Epithelial cell of prostate (primary cell): ENCODE measurements around the gene ARHGEF37.
A peak's percentile ranks its signal among the peaks of the same experiment; 100 is the strongest.
"Not testable (repeated sequence)": the region's sequence is repeated elsewhere in the genome, so short reads cannot be mapped to it uniquely, and the experiment has no call there.

Source experiments
- DNase-seq: peaks from one replicate; pipeline ENCODE4 v3.0.0-alpha.2; 2011; ENCODE audit warnings: low read depth, low spot score
- H3K27ac ChIP-seq: fragments of 450-650 bp; 2 replicates; pipeline ENCODE4 v1.5.1; 2017; ENCODE audit warnings: mild to moderate bottlenecking

The ARHGEF37 gene

GRCh38 chr5:149598234-149598633 lies 16.9 kb downstream of the ARHGEF37 start:
- H3K27ac ChIP-seq, DNase-seq: not testable (repeated sequence)

GRCh38 chr5:149598966-149599365 lies 17.7 kb downstream of the ARHGEF37 start:
- DNase-seq = no peak
- no peak overlapping the region for H3K27ac ChIP-seq

DNA sequence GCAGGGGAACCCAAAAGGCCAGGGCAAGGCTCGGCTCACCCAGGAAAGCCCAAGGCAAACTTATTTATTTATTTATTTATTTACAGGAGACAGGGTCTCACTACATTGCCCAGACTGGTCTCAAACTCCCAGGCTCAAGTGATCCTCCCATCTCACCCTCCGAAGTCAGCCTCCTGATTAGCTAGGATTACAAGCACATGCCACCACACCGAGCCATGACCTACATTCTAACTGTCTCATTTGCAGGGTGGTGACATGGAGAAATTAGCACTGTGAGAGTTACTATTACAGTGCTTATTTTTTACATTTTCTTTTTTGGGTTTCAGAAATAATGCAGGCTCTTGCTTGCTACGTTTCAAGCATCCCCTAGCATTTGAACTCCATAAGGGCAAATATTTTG lies 18.1 kb downstream of the ARHGEF37 start:
- no peak for DNase-seq
- no peak overlapping the region for H3K27ac ChIP-seq

- DNase-seq = no peak
- H3K27ac ChIP-seq = no peak overlapping the region
These were observed 19.6 kb downstream of the ARHGEF37 start for GRCh38 chr5:149600932-149601331.

- DNase-seq = no peak
- H3K27ac ChIP-seq = peak overlapping the region; percentile 88
These were observed 21.9 kb downstream of the ARHGEF37 start for GRCh38 chr5:149603210-149603609.

DNA sequence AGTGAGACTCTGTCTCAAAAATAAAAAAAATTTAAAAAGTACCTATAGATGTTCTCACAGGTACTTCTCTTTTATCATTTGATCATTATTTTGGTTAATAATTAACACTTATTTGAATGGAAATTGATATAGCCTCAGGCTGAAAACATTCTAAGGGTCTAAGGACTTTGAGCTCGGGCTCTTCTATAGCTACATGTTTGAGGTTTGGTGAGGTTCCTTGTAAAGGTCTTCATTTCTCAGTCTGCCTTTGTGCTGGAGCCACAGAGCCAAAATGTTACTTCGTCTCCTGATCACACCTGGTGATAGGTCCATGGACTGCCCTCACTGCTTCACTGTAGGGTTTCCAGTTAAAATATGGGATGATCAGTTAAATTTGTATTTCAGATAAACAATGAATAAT lies 22.6 kb downstream of the ARHGEF37 start:
- H3K27ac ChIP-seq = peak overlapping the region; percentile 88
- no peak for DNase-seq

DNA sequence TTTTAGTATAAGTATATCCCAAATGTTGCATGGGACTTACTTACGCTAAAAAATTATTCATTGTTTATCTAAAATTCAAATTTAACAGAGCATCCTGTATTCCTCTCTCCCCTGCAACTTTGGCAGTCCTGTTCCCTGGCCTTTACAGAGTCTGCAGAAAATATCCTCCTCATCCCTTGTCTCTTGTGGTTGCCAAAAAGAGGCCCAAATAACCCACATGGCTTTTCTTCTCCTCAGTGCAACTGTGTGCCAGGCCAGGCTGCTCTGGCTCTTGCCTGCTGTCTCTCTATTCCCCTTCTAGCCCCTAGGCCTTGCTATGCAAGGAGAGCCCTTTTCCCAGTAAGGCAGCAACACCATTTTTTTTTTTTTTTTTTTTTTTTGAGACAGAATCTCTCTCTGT lies 23.0 kb downstream of the ARHGEF37 start:
- H3K27ac ChIP-seq = peak overlapping the region; percentile 88
- DNase-seq = no peak

- H3K27ac ChIP-seq = peak overlapping the region; percentile 88
- no peak for DNase-seq
These were observed 24.2 kb downstream of the ARHGEF37 start for GRCh38 chr5:149605354-149605997.

GRCh38 chr5:149605998-149606724 lies 24.9 kb downstream of the ARHGEF37 start:
- DNase-seq = peak; percentile 99
- H3K27ac ChIP-seq = peak overlapping the region; percentile 88

DNA sequence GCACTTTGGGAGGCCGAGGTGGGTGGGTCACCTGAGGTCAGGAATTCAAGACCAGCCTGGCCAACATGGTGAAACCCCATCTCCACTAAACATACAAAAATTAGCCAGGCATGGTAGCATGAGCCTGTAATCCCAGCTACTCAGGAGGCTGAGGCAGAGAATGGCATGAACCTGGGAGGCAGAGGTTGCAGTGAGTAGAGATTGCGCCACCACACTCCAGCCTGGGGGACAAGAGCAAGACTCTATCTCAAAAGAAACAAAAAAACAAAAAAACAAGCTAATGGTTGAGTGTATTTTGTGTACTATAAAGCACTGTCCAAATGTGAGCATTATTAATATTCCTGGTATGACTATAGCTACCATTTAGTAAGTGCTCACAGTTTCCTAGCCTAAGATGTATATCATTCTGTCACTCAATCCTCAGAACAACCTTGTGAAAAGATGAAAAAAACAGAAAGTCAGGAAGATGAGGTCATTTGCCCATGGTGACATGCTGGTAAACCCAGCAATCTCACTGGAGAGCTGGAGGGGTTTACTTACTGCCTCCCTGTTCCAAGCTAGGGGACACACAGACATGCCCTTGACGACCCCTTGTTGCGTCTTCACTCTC lies 27.7 kb downstream of the ARHGEF37 start:
- H3K27ac ChIP-seq = peak overlapping the region; percentile 88
- no peak for DNase-seq

DNA sequence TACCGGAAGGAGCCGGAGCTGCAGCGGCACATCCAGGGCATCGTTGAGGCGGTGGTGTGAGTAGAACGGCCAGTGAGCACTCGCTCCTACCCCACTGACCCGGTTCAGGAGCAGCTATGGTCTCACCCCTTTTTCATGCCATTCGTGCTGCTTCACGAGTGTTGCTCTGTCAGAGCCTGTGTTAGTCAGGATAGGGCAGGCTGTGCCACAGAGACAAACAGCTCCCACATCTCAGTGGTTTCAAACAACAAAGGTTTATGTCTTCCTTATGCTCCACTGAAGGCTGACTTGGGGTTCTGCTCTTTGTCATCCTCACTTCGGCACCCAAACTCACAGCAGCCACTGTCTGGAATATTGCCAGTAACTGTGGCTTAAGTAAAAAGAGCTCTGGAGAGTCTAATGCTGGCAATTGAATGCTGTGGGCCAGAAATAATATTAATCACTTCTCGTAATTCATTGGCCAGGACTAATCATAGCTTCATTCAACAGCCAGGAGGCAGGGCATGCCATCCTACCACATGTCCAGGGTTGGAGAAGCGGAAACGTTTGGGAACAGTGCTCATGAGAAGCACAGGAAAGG lies 28.4 kb downstream of the ARHGEF37 start:
- DNase-seq = no peak
- H3K27ac ChIP-seq = peak overlapping the region; percentile 88

DNA sequence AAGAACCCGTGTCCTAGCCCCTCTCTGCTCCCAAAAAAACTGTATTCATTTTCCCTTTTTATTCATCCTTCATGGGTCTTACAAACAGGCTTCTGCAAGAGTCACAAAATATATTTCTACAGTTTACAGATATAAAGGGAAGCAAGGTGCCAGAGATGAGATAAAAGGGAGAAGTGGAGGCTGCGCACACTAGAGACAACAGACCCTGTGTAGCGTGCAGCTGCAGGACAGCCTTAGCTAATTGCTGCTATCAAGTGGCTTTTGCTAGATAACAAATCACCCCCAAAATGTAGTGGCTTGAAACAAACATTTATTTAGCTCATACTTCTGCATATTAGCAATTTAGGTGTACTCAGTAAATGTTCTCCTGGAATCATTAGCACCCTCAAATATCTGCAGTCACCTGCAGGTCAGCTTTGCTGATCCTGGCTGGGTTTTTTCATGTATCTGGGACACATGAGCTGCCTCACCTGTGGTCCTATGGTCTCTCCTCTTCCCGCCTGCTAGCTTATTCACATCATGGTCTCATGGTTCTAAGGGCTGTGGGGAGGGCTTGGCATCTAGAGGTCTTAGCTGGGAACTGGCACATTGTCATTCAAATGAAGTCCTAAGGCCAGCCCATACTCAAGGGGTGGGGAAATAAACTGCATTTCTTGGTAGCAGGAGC lies 29.4 kb downstream of the ARHGEF37 start:
- no peak for DNase-seq
- no peak overlapping the region for H3K27ac ChIP-seq

DNA sequence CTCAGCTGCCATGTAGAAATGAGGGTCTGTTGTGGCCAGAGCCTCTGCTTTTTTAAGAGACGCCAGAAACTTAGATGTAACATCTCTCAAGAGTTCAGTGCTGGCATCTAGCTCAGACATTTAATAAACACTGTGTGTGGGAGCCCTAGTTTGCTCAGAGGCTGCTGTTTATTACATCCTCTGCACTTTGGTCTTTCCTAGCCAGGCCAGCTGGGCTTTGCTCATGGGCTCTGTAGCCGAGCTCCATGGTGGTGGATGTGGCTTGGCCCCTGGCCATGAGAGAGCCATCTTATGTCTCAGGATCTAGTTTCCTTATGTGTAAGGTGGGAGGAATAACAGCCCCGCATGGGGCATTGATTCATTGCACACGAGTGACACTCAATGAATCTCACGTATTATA lies 30.0 kb downstream of the ARHGEF37 start:
- no peak overlapping the region for H3K27ac ChIP-seq
- DNase-seq = no peak

DNA sequence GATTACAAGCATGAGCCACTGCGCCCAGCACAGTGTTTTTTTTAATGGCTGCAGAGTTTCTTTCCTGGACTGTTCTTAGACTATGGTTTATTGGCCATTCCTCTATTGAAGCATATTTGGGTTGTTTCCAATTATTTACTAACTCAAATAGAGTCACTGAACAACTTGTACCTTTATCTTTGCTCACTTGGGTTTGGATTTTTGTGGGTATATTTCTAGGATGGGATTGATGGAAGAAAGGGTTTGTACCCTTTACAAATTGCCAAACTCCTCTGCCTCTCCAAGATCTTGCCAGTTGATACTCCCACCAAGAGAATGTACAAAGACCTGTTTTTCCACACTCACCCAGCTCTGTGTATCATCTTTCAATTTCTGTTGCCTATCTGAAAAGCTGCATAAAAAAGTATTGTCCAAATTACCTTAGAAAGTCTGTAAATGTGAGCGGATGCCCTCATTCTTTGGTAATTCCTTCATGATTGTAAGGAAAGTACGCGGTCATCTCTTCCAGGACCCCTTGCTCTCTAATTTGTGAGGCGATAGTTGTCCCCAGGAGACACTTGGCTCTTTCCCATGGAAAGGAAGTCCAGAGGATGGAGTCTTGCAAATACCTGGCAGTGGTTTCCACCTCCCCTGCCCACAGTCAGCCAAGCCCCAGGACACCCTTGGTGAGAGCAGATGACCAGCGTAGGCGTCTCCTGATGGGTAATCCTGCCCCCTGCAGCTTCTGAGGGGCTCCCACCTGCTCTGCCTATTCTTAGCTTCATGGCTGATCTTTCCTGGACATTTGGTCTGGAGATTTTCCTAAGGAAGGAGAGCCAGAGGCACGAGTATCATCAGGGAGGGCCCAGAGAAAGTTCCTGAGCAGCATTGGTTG lies 33.0 kb downstream of the ARHGEF37 start:
- no peak for DNase-seq
- peak overlapping the region; percentile 7 for H3K27ac ChIP-seq

- no peak for DNase-seq
- H3K27ac ChIP-seq = no peak overlapping the region
These were observed 34.7 kb downstream of the ARHGEF37 start for GRCh38 chr5:149615976-149616375.

- no peak for DNase-seq
- peak overlapping the region; percentile 89 for H3K27ac ChIP-seq
These were observed 35.5 kb downstream of the ARHGEF37 start for GRCh38 chr5:149616727-149617285.

DNA sequence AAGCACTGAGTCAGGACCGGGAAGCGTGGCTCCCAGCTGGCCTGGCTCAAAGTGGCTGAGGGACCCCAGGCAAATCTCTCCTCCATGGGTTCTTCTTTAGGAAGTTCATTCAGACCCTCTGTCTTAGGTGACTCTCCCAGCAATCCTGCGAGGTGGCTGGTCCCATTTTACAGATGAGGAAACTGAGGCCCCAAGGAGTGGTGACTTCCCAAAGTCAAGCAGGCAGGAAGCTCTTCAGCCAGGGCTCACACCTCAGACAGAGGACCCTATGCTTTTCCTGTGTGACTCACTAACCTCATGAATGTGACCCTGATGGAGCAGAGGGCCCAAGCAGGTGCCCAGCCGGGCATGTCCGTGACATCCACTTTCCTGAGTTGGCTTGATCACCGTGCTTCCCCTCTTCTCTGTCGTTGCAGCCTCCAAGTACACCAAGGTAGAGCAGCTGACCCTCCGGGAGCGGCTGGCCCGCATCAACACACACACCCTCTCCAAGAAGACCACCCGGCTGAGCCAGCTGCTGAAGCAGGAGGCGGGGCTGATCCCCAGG lies 36.5 kb downstream of the ARHGEF37 start:
- DNase-seq = no peak
- H3K27ac ChIP-seq = peak overlapping the region; percentile 89

- peak; percentile 98 for DNase-seq
- peak overlapping the region; percentile 89 for H3K27ac ChIP-seq
These were observed 37.4 kb downstream of the ARHGEF37 start for GRCh38 chr5:149618581-149619248.
